Endodermal cell (in vitro differentiated cells): Measurements from ENCODE around the gene CMSS1. TPM values are rescaled to one million over a fixed set of nuclear protein-coding genes. Genes with fewer than 3 reads are reported as not detected.

Experiments used
- DNase-seq: peaks from one replicate; pipeline ENCODE4 v3.0.0-alpha.2; 2017
- H3K27ac ChIP-seq: 2 replicates; pipeline ENCODE4 v1.5.1; 2013; ENCODE audit warnings: mild to moderate bottlenecking, low read depth, low read length, moderate library complexity
- H3K27me3 ChIP-seq: 2 replicates; pipeline ENCODE4 v1.6.1; 2013; ENCODE audit warnings: mild to moderate bottlenecking, low read length, moderate library complexity; ENCODE audit not compliant: insufficient read depth, control insufficient read depth, poor library complexity, severe bottlenecking
- H3K36me3 ChIP-seq: 2 replicates; pipeline ENCODE4 v1.7.0; 2013; ENCODE audit warnings: mild to moderate bottlenecking, low read length, moderate library complexity; ENCODE audit not compliant: control insufficient read depth, insufficient read depth
- H3K4me1 ChIP-seq: one replicate; pipeline ENCODE4 v1.7.0; 2013; ENCODE audit warnings: low read length; ENCODE audit not compliant: control insufficient read depth, insufficient read depth
- H3K4me3 ChIP-seq: 2 replicates; pipeline ENCODE4 v1.5.1; 2013; ENCODE audit warnings: mild to moderate bottlenecking, low read length, moderate library complexity
- H3K9ac ChIP-seq: 2 replicates; pipeline ENCODE4 v1.6.1; 2013; ENCODE audit warnings: mild to moderate bottlenecking, low read length, moderate library complexity; ENCODE audit not compliant: poor library complexity, severe bottlenecking; ENCODE audit errors: extremely low read depth
- H3K9me3 ChIP-seq: 2 replicates; pipeline ENCODE4 v1.6.1; 2013; ENCODE audit warnings: mild to moderate bottlenecking, low read length, moderate library complexity; ENCODE audit not compliant: control insufficient read depth
- H3K27ac Mint-ChIP-seq: 2 replicates; pipeline ENCODE4 v1.8.0; 2020; ENCODE audit warnings: mixed read lengths
- H3K27me3 Mint-ChIP-seq: 2 replicates; pipeline ENCODE4 v1.8.0; 2021; ENCODE audit warnings: mild to moderate bottlenecking, mixed read lengths; ENCODE audit not compliant: insufficient read depth
- H3K36me3 Mint-ChIP-seq: 2 replicates; pipeline ENCODE4 v1.8.0; 2020; ENCODE audit warnings: low read depth, mixed read lengths
- H3K4me1 Mint-ChIP-seq: 2 replicates; pipeline ENCODE4 v1.8.0; 2020; ENCODE audit warnings: mixed read lengths
- H3K4me3 Mint-ChIP-seq: 2 replicates; pipeline ENCODE4 v1.8.0; 2020; ENCODE audit warnings: mild to moderate bottlenecking, moderate library complexity, mixed read lengths
- H3K9me3 Mint-ChIP-seq: 2 replicates; pipeline ENCODE4 v1.8.0; 2020; ENCODE audit warnings: mild to moderate bottlenecking, mixed read lengths
- CTCF ChIP-seq: fragments of 200-600 bp; sonication (generic); conservative IDR thresholded peaks from 2 replicates; pipeline ENCODE4 v1.5.0; 2021; ENCODE audit warnings: antibody characterized with exemption, mild to moderate bottlenecking
- WGBS, 2 experiments: methylation state at CpG; one replicate each; pipeline versions ENCODE4 v1.1.5 to v1.1.7; 2013; ENCODE audit warnings: missing lambda C conversion rate in 2 of 2, mixed read lengths in 1 of 2; ENCODE audit not compliant: insufficient coverage in 1 of 2, insufficient read length in 1 of 2; 5-methylcytosine and 5-hydroxymethylcytosine counted together
- total RNA-seq, 2 donors: library from RNA; stranded (reverse); fragmentation: NEBNext Ultra II Directional in 1 of 2; extraction: Animal tissue kit (Norgen Biotek cat#: 25700) in 1 of 2; gene quantifications; 2 replicates in 1 of 2; 3 replicates in 1 of 2; pipeline ENCODE4 v1.2.1, GENCODE V29; 2021

The CMSS1 gene
- total RNA-seq, 2 donors from 2014 or later = 48.5 to 50.8 TPM

GRCh38 chr3:100062665-100063064 lies 245.0 kb downstream of the CMSS1 start:
- 93 to 100% methylated on average over 4 of the region's 4 CpGs for WGBS, 2 experiments
- no peak for DNase-seq
- no peaks in the 10 kb centered on the region for H3K27me3 ChIP-seq
- no peaks in the 10 kb centered on the region for H3K9me3 ChIP-seq
- H3K4me1 ChIP-seq = no peaks in the 10 kb centered on the region
- no peak for TF ChIP-seq CTCF
- H3K9me3 Mint-ChIP-seq = no peaks in the 10 kb centered on the region
- no peaks in the 10 kb centered on the region for H3K36me3 ChIP-seq
- no peaks in the 10 kb centered on the region for H3K36me3 Mint-ChIP-seq
- no peak overlapping the region for H3K4me3 ChIP-seq
- no peak overlapping the region for H3K9ac ChIP-seq
- no peak overlapping the region for H3K27ac Mint-ChIP-seq
- no peaks in the 10 kb centered on the region for H3K4me1 Mint-ChIP-seq
- no peak overlapping the region for H3K27ac ChIP-seq
- no peaks in the 10 kb centered on the region for H3K27me3 Mint-ChIP-seq
- H3K4me3 Mint-ChIP-seq = no peak overlapping the region

GRCh38 chr3:100063929-100064461 lies 246.3 kb downstream of the CMSS1 start:
- Mint-ChIP-seq H3K27me3 (no peaks in the 10 kb centered on the region), H3K4me1 (no peaks in the 10 kb centered on the region), H3K27ac (no peak overlapping the region), H3K36me3 (no peaks in the 10 kb centered on the region), H3K9me3 (no peaks in the 10 kb centered on the region), H3K4me3 (no peak overlapping the region)
- no peak overlapping the region for H3K27ac ChIP-seq
- WGBS, 2 experiments = 87 to 100% methylated on average over 2 to 6 of the region's 7 CpGs
- H3K9me3 ChIP-seq = no peaks in the 10 kb centered on the region
- no peak overlapping the region for H3K9ac ChIP-seq
- H3K36me3 ChIP-seq = no peaks in the 10 kb centered on the region
- no peak for TF ChIP-seq CTCF
- DNase-seq = no peak
- no peak overlapping the region for H3K4me3 ChIP-seq
- H3K27me3 ChIP-seq = no peaks in the 10 kb centered on the region
- no peaks in the 10 kb centered on the region for H3K4me1 ChIP-seq

GRCh38 chr3:100067589-100067988 lies 249.9 kb downstream of the CMSS1 start:
- no peak overlapping the region for H3K4me3 ChIP-seq
- TF ChIP-seq CTCF = no peak
- H3K9me3 Mint-ChIP-seq = no peaks in the 10 kb centered on the region
- H3K9me3 ChIP-seq = no peaks in the 10 kb centered on the region
- DNase-seq = no peak
- no peak overlapping the region for H3K4me3 Mint-ChIP-seq
- no peaks in the 10 kb centered on the region for H3K4me1 Mint-ChIP-seq
- H3K4me1 ChIP-seq = no peaks in the 10 kb centered on the region
- H3K27ac Mint-ChIP-seq = no peak overlapping the region
- no peak overlapping the region for H3K9ac ChIP-seq
- H3K36me3 ChIP-seq = no peaks in the 10 kb centered on the region
- H3K27me3 ChIP-seq = no peaks in the 10 kb centered on the region
- no peaks in the 10 kb centered on the region for H3K36me3 Mint-ChIP-seq
- H3K27me3 Mint-ChIP-seq = no peaks in the 10 kb centered on the region
- no peak overlapping the region for H3K27ac ChIP-seq
